OCI-LY7 (cell line): ENCODE measurements around the gene PADI3. TPM values are rescaled to one million over a fixed set of nuclear protein-coding genes. Genes with fewer than 3 reads are reported as not detected.

Experiments
- BruUV-seq: library from RNA; stranded (reverse); fragments of 400-500 nt; replicated peaks from 2 replicates; lab custom pipeline; 2021; lab: Mats Ljungman, UMichigan
- CTCF ChIA-PET: fragments of 300-600 bp; sonication (Branson Sonifier 250); formaldehyde crosslinking; loops from one replicate; lab custom pipeline; 2022; ENCODE audit warnings: antibody characterized with exemption; ENCODE audit not compliant: unreplicated experiment; lab: Charles Lee
- POLR2A ChIA-PET: fragments of 300-600 bp; sonication (Branson Sonifier 250); formaldehyde crosslinking; loops from one replicate; lab custom pipeline; 2022; ENCODE audit warnings: antibody characterized with exemption; lab: Charles Lee
- DNase-seq: peaks from one replicate; pipeline ENCODE4 v3.0.0-alpha.2; 2015; ENCODE audit warnings: low spot score
- H2AFZ ChIP-seq: fragments of 200-600 bp; sonication (generic), shearing (Covaris generic); 2 replicates; pipeline ENCODE4 v1.6.1; 2014; ENCODE audit warnings: mild to moderate bottlenecking, antibody characterized with exemption, low read length, moderate library complexity
- H3K27ac ChIP-seq: fragments of 200-600 bp; sonication (generic); 2 replicates; pipeline ENCODE4 v1.5.1; 2014; ENCODE audit warnings: mixed run types, low read depth, mild to moderate bottlenecking, moderate library complexity, low read length, inconsistent platforms; ENCODE audit not compliant: poor library complexity, severe bottlenecking
- H3K36me3 ChIP-seq: fragments of 200-600 bp; sonication (generic); 2 replicates; pipeline ENCODE4 v1.6.1; 2014; ENCODE audit warnings: mild to moderate bottlenecking, antibody characterized with exemption, low read length, moderate library complexity, mixed read lengths; ENCODE audit not compliant: insufficient read depth
- H3K4me1 ChIP-seq: fragments of 200-600 bp; sonication (generic); 2 replicates; pipeline ENCODE4 v1.5.1; 2014; ENCODE audit warnings: mild to moderate bottlenecking, low read length; ENCODE audit not compliant: insufficient read depth, poor library complexity, severe bottlenecking
- H3K4me2 ChIP-seq: fragments of 200-600 bp; sonication (generic); 2 replicates; pipeline ENCODE4 v1.6.1; 2014; ENCODE audit warnings: mild to moderate bottlenecking, low read length
- H3K4me3 ChIP-seq: fragments of 200-600 bp; sonication (generic); 2 replicates; pipeline ENCODE4 v1.5.1; 2014; ENCODE audit warnings: mild to moderate bottlenecking, low read depth, low read length; ENCODE audit not compliant: poor library complexity, severe bottlenecking
- H3K79me2 ChIP-seq: fragments of 200-600 bp; sonication (generic); 2 replicates; pipeline ENCODE4 v1.6.1; 2016; ENCODE audit warnings: low read depth, mild to moderate bottlenecking, low read length, moderate library complexity, mixed read lengths; ENCODE audit not compliant: insufficient read depth
- H3K9me2 ChIP-seq: fragments of 200-600 bp; sonication (generic); 2 replicates; pipeline ENCODE4 v1.6.1; 2016; ENCODE audit warnings: mild to moderate bottlenecking, low read length, mixed read lengths; ENCODE audit not compliant: insufficient read depth
- H3K9me3 ChIP-seq: fragments of 200-600 bp; sonication (generic); 2 replicates; pipeline ENCODE4 v1.6.1; 2014; ENCODE audit warnings: mild to moderate bottlenecking, mixed run types, low read length, mixed read lengths
- H4K20me1 ChIP-seq: fragments of 200-600 bp; sonication (generic); 2 replicates; pipeline ENCODE4 v1.6.1; 2014; ENCODE audit warnings: mild to moderate bottlenecking, antibody characterized with exemption, low read length, moderate library complexity, mixed read lengths; ENCODE audit not compliant: insufficient read depth
- CTCF ChIP-seq: fragments of 200-600 bp; sonication (generic); conservative IDR thresholded peaks from 2 replicates; pipeline ENCODE4 v1.5.1; 2014; ENCODE audit warnings: mild to moderate bottlenecking, antibody characterized with exemption, low read length, moderate library complexity, mixed read lengths
- EZH2phosphoT487 ChIP-seq: fragments of 200-600 bp; sonication (generic); IDR thresholded peaks from 2 replicates; pipeline ENCODE4 v1.6.1; 2018; ENCODE audit warnings: low read depth, borderline replicate concordance, mild to moderate bottlenecking, mixed run types, antibody characterized with exemption, low read length, moderate library complexity, mixed read lengths
- intact Hi-C: fragments of 100-400 bp; cut with micrococcal nuclease; formaldehyde crosslinking; loops from one replicate; pipeline ENCODE4 v1.10.0; 2022; ENCODE audit not compliant: unreplicated experiment
- total RNA-seq, 2 experiments: library from RNA; depleted of rRNA in 1 of 2; stranded (reverse); fragments of >200 nt in 1 of 2; shearing (Covaris generic) in 1 of 2; gene quantifications; 2 replicates each; pipeline ENCODE4 v1.2.3, GENCODE V29; 2014 to 2022

The PADI3 gene
- total RNA-seq, 2 experiments from 2014 or later, result not detected

GRCh38 chr1:17259233-17259873, 10.5 kb downstream of the PADI3 start:
- ChIA-PET CTCF (interaction anchor here (0.9 kb wide), 1 partner anchor 12 kb away, joined by 3 read pairs; no protein-coding TSS in a partner anchor), POLR2A (no interaction called here)
- Histone ChIP-seq H3K4me2 (no peak overlapping the region), H3K36me3 (no peaks in the 10 kb centered on the region), H3K9me2 (no peaks in the 10 kb centered on the region), H2AFZ (no peak overlapping the region), H4K20me1 (no peaks in the 10 kb centered on the region), H3K9me3 (no peaks in the 10 kb centered on the region), H3K27ac (no peak overlapping the region), H3K79me2 (no peaks in the 10 kb centered on the region), H3K4me3 (no peak overlapping the region), H3K4me1 (no peaks in the 10 kb centered on the region)
- no TSS peak for BruUV-seq
- TF ChIP-seq CTCF, result no peak
- no peak for TF ChIP-seq EZH2phosphoT487
- intact Hi-C loops, result no loop called here
- DNase-seq, result no peak

- POLR2A ChIA-PET, result no interaction called here
- intact Hi-C loops, result no loop called here
- Histone ChIP-seq H3K4me2 (no peak overlapping the region), H3K9me3 (no peaks in the 10 kb centered on the region), H2AFZ (no peak overlapping the region), H3K4me1 (no peaks in the 10 kb centered on the region), H3K27ac (no peak overlapping the region), H4K20me1 (no peaks in the 10 kb centered on the region), H3K36me3 (no peaks in the 10 kb centered on the region), H3K4me3 (no peak overlapping the region), H3K79me2 (no peaks in the 10 kb centered on the region), H3K9me2 (no peaks in the 10 kb centered on the region)
- no peak for DNase-seq
- no TSS peak for BruUV-seq
- CTCF ChIA-PET, result no interaction called here
- no peak for TF ChIP-seq CTCF
- no peak for TF ChIP-seq EZH2phosphoT487
Measured at GRCh38 chr1:17260264-17260663, 11.4 kb downstream of the PADI3 start.

- Histone ChIP-seq H3K9me3 (no peaks in the 10 kb centered on the region), H4K20me1 (no peaks in the 10 kb centered on the region), H3K27ac (no peak overlapping the region), H3K4me1 (no peaks in the 10 kb centered on the region), H3K4me3 (no peak overlapping the region), H2AFZ (no peak overlapping the region), H3K4me2 (no peak overlapping the region), H3K36me3 (no peaks in the 10 kb centered on the region), H3K79me2 (no peaks in the 10 kb centered on the region), H3K9me2 (no peaks in the 10 kb centered on the region)
- BruUV-seq, result no TSS peak
- POLR2A ChIA-PET, result no interaction called here
- CTCF ChIA-PET, result no interaction called here
- DNase-seq, result no peak
- intact Hi-C loops, result no loop called here
- TF ChIP-seq CTCF (no peak), EZH2phosphoT487 (no peak)
Measured at GRCh38 chr1:17260738-17261137, 11.8 kb downstream of the PADI3 start.
